GM04504 (cell line): ENCODE results near the gene C3orf62.

Experiments used
- DNase-seq: peaks from one replicate; pipeline ENCODE4 v3.0.0-alpha.2; 2012; ENCODE audit warnings: low read depth

The C3orf62 gene

GRCh38 chr3:49276475-49277382, at the start of gene C3orf62:
TSS of gene C3orf62 (minus strand) at chr3:49277232. CDS start at chr3:49276872, 360 bp downstream.
- DNase-seq: peak; percentile 62

GRCh38 chr3:49324768-49325167, 47.7 kb upstream of the C3orf62 start:
- no peak for DNase-seq

GRCh38 chr3:49316696-49317457, 39.8 kb upstream of the C3orf62 start:
- DNase-seq: no peak

GRCh38 chr3:49313896-49314688, 37.1 kb upstream of the C3orf62 start:
- DNase-seq: no peak

GRCh38 chr3:49311283-49311682, 34.3 kb upstream of the C3orf62 start:
- no peak for DNase-seq

GRCh38 chr3:49310677-49311076, 33.6 kb upstream of the C3orf62 start:
- DNase-seq: no peak

- DNase-seq: no peak
Measured at GRCh38 chr3:49305608-49306007, 28.6 kb upstream of the C3orf62 start.

GRCh38 chr3:49302613-49303012, 25.6 kb upstream of the C3orf62 start:
- no peak for DNase-seq

- DNase-seq: no peak
Measured at GRCh38 chr3:49300595-49300994, 23.6 kb upstream of the C3orf62 start.

- DNase-seq: no peak
Measured at GRCh38 chr3:49298511-49298910, 21.5 kb upstream of the C3orf62 start.

GRCh38 chr3:49296781-49297411, 19.9 kb upstream of the C3orf62 start:
- DNase-seq: no peak

GRCh38 chr3:49295489-49296058, 18.5 kb upstream of the C3orf62 start:
- peak; percentile 38 for DNase-seq

- DNase-seq: no peak
Measured at GRCh38 chr3:49294343-49294742, 17.3 kb upstream of the C3orf62 start.

- no peak for DNase-seq
Measured at GRCh38 chr3:49283997-49284396, 7.0 kb upstream of the C3orf62 start.

- DNase-seq: peak; percentile 25
Measured at GRCh38 chr3:49279376-49279775, 2.3 kb upstream of the C3orf62 start.

- DNase-seq: no peak
Measured at GRCh38 chr3:49278548-49278947, 1.5 kb upstream of the C3orf62 start.

- DNase-seq: no peak
Measured at GRCh38 chr3:49277383-49277775, 347 bp upstream of the C3orf62 start.

- no peak for DNase-seq
Measured at GRCh38 chr3:49273825-49274532, 3.1 kb downstream of the C3orf62 start.

GRCh38 chr3:49271047-49271446, 6.0 kb downstream of the C3orf62 start:
- DNase-seq: no peak

- DNase-seq: no peak
Measured at GRCh38 chr3:49270156-49270500, 6.9 kb downstream of the C3orf62 start.
